Liver (tissue), 9 donors: Measurements from ENCODE around the gene TOR1A. TPM values are rescaled to one million over a fixed set of nuclear protein-coding genes. Genes with fewer than 3 reads are reported as not detected.

ENCODE experiments used
- DNase-seq: peaks from one replicate; pipeline ENCODE4 v3.0.0-alpha.2; 2017; ENCODE audit warnings: low spot score
- H3K27ac ChIP-seq, 2 donors: one replicate each; pipeline ENCODE4 v1.7.0; 2013; ENCODE audit warnings: inconsistent platforms in 2 of 2, low read length in 2 of 2, control low read depth in 1 of 2, low read depth in 1 of 2, mild to moderate bottlenecking in 1 of 2
- H3K27me3 ChIP-seq, 4 donors: one replicate each; pipeline versions ENCODE4 v1.6.1 to v1.7.0; 2013; ENCODE audit warnings: low read length in 3 of 4, inconsistent platforms in 1 of 4, mild to moderate bottlenecking in 1 of 4, moderate library complexity in 1 of 4; ENCODE audit not compliant: control insufficient read depth in 4 of 4, insufficient read depth in 4 of 4
- H3K36me3 ChIP-seq, 4 donors: one replicate each; pipeline versions ENCODE4 v1.6.1 to v1.7.0; 2013; ENCODE audit warnings: low read length in 3 of 4, mild to moderate bottlenecking in 3 of 4, low read depth in 1 of 4, moderate library complexity in 1 of 4; ENCODE audit not compliant: control insufficient read depth in 4 of 4, insufficient read depth in 3 of 4
- H3K4me1 ChIP-seq, 4 donors: one replicate each; pipeline versions ENCODE4 v1.6.1 to v1.7.0; 2013; ENCODE audit warnings: low read length in 3 of 4, mild to moderate bottlenecking in 3 of 4, moderate library complexity in 1 of 4; ENCODE audit not compliant: control insufficient read depth in 4 of 4, insufficient read depth in 4 of 4
- H3K4me3 ChIP-seq, 3 donors: one replicate each; pipeline versions ENCODE4 v1.6.1 to v1.7.0; 2013; ENCODE audit warnings: low read length in 3 of 3, control low read depth in 1 of 3, low read depth in 1 of 3, mild to moderate bottlenecking in 1 of 3
- H3K9ac ChIP-seq, 2 donors: one replicate each; pipeline ENCODE4 v1.7.0; 2013; ENCODE audit warnings: low read length in 2 of 2, mild to moderate bottlenecking in 2 of 2, moderate library complexity in 2 of 2, control low read depth in 1 of 2, low read depth in 1 of 2
- H3K9me3 ChIP-seq, 4 donors: one replicate each; pipeline versions ENCODE4 v1.6.1 to v1.7.0; 2013; ENCODE audit warnings: low read length in 3 of 4; ENCODE audit not compliant: control insufficient read depth in 4 of 4
- ATF3 ChIP-seq: IDR thresholded peaks from 2 replicates; pipeline ENCODE4 v1.6.1; 2016; ENCODE audit warnings: antibody characterized with exemption
- CTCF ChIP-seq: fragments of 150-350 bp; IDR thresholded peaks from 2 replicates; pipeline ENCODE4 v1.5.1; 2017; ENCODE audit warnings: improper control_type of control experiment, low read depth, low read length; ENCODE audit not compliant: missing input control
- EGR1 ChIP-seq, 2 donors: IDR thresholded peaks; 2 replicates each; pipeline ENCODE4 v1.6.1; 2016 to 2018; ENCODE audit warnings: antibody characterized with exemption in 2 of 2, low read depth in 2 of 2
- FOXA1 ChIP-seq: IDR thresholded peaks from 2 replicates; pipeline ENCODE4 v1.6.1; 2016; ENCODE audit warnings: antibody characterized with exemption
- FOXA2 ChIP-seq: IDR thresholded peaks from 2 replicates; pipeline ENCODE4 v1.6.1; 2016; ENCODE audit warnings: antibody characterized with exemption
- HNF4A ChIP-seq, 2 donors: conservative IDR thresholded peaks; 2 replicates each; pipeline ENCODE4 v1.6.1; 2016; ENCODE audit warnings: antibody characterized with exemption in 2 of 2, mild to moderate bottlenecking in 2 of 2
- HNF4G ChIP-seq: IDR thresholded peaks from 2 replicates; pipeline ENCODE4 v1.6.1; 2016; ENCODE audit warnings: antibody characterized with exemption
- JUND ChIP-seq, 2 donors: IDR thresholded peaks; 2 replicates each; pipeline ENCODE4 v1.6.1; 2016; ENCODE audit warnings: antibody characterized with exemption in 2 of 2
- NR2F2 ChIP-seq: IDR thresholded peaks from 2 replicates; pipeline ENCODE4 v1.6.1; 2016; ENCODE audit warnings: antibody characterized with exemption
- RAD21 ChIP-seq, 2 donors: IDR thresholded peaks; 2 replicates each; pipeline ENCODE4 v1.6.1; 2016; ENCODE audit warnings: antibody characterized with exemption in 2 of 2, mild to moderate bottlenecking in 2 of 2
- RXRA ChIP-seq, 2 donors: IDR thresholded peaks; 2 replicates each; pipeline ENCODE4 v1.6.1; 2017 to 2018; ENCODE audit warnings: antibody characterized with exemption in 2 of 2, mild to moderate bottlenecking in 1 of 2
- SP1 ChIP-seq: IDR thresholded peaks from 2 replicates; pipeline ENCODE4 v1.6.1; 2018; ENCODE audit warnings: antibody characterized with exemption, mild to moderate bottlenecking
- TAF1 ChIP-seq: conservative IDR thresholded peaks from 2 replicates; pipeline ENCODE4 v1.6.1; 2016; ENCODE audit warnings: antibody characterized with exemption, mild to moderate bottlenecking
- WGBS: extraction: QIAGEN DNeasy Blood & Tissue Kit; methylation state at CpG from one replicate; pipeline ENCODE4 v1.1.7; 2013; 5-methylcytosine and 5-hydroxymethylcytosine counted together
- polyA plus RNA-seq, 2 donors: library from polyadenylated mRNA; stranded (reverse) in 1 of 2; unstranded in 1 of 2; fragments of 200-250 nt in 1 of 2; fragments of >200 nt in 1 of 2; fragmentation: Nextera tagmentation in 1 of 2; extraction: Ambion mirVana in 1 of 2; gene quantifications; one replicate each; pipeline versions ENCODE4 v1.2.1 to v1.2.3, GENCODE V29; 2013 to 2015
- total RNA-seq, 2 donors: library from RNA; depleted of rRNA; stranded (reverse); fragments of >200 nt; gene quantifications; one replicate each; pipeline ENCODE4 v1.2.3, GENCODE V29; 2014
- TF ChIP-seq, protein P1 (sequence below): IDR thresholded peaks from 2 replicates; pipeline ENCODE4 v1.6.1; 2016; ENCODE audit warnings: antibody characterized with exemption, mild to moderate bottlenecking
- TF ChIP-seq, protein P2 (sequence below): IDR thresholded peaks from 2 replicates; pipeline ENCODE4 v1.6.1; 2016; ENCODE audit warnings: antibody characterized with exemption
- donor health status: healthy.
- donor health status: healthy.
- donor health status: healthy.
- donor health status: healthy.
- donor health status: healthy.

TOR1A gene
- total and polyA plus RNA-seq, 4 donors, result 18.3 to 34.0 (median 29.8) TPM

DNA sequence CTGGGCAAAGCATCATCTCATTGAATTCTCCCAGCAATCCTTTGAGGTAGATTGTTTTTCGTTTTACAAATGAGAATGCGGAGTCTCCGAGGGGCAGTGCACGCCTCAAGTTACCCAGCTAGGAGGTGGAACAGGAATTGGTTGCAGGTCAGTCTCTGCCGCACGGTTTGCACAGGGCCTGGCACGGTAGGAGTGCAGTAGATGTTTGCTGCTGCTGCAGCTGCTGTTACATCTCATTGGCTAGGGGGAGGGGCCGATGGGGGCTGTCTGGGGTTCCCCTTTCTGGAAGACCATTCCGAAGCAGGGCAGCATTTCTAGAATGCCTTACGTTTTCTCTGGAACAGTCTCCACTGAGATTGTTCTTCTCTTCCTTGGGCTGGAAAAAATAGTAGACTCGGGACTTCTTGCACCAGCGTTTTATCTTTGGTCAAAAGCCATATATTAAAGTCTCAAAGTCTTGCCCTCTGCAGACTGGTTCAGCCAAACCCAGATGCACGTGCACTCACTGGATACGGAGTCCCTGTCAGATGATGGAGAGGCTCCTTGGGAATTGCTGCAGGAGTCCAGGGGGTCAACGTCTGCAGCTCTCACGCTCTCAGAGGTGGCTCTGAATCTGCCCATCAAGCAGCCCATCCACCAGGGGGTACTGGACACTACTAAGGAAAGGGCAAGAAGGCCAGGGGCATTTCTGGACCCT lies 12.5 kb upstream of the TOR1A start:
- Histone ChIP-seq H3K9ac (peak overlapping the region; percentile 76 to 84), H3K27ac (no peak overlapping the region), H3K27me3 (no peaks in the 10 kb centered on the region), H3K9me3 (no peaks in the 10 kb centered on the region), H3K4me1 (peaks cover 0 to 24% (median 19%) of the 10 kb centered on the region in 4 donors), H3K36me3 (peaks cover 1 to 12% (median 12%) of the 10 kb centered on the region in 4 donors), H3K4me3 (peak overlapping the region; percentile 56 to 94 (median 86))
- no peak for DNase-seq
- no peak for TF ChIP-seq FOXA1
- TF ChIP-seq ATF3, result no peak
- no peak for TF ChIP-seq HNF4G
- no peak for TF ChIP-seq EGR1 (IDR thresholded peaks at IDR 0.05; ENCODE audit: low read depth in 2 of 2)
- no peak for TF ChIP-seq FOXA2
- TF ChIP-seq TAF1, result no peak
- no peak for TF ChIP-seq JUND (IDR thresholded peaks at IDR 0.05)
- TF ChIP-seq HNF4A (conservative IDR thresholded peaks at IDR 0.05), result no peak
- TF ChIP-seq NR2F2, result no peak
- TF ChIP-seq CTCF, result no peak
- TF ChIP-seq, protein P1, sequence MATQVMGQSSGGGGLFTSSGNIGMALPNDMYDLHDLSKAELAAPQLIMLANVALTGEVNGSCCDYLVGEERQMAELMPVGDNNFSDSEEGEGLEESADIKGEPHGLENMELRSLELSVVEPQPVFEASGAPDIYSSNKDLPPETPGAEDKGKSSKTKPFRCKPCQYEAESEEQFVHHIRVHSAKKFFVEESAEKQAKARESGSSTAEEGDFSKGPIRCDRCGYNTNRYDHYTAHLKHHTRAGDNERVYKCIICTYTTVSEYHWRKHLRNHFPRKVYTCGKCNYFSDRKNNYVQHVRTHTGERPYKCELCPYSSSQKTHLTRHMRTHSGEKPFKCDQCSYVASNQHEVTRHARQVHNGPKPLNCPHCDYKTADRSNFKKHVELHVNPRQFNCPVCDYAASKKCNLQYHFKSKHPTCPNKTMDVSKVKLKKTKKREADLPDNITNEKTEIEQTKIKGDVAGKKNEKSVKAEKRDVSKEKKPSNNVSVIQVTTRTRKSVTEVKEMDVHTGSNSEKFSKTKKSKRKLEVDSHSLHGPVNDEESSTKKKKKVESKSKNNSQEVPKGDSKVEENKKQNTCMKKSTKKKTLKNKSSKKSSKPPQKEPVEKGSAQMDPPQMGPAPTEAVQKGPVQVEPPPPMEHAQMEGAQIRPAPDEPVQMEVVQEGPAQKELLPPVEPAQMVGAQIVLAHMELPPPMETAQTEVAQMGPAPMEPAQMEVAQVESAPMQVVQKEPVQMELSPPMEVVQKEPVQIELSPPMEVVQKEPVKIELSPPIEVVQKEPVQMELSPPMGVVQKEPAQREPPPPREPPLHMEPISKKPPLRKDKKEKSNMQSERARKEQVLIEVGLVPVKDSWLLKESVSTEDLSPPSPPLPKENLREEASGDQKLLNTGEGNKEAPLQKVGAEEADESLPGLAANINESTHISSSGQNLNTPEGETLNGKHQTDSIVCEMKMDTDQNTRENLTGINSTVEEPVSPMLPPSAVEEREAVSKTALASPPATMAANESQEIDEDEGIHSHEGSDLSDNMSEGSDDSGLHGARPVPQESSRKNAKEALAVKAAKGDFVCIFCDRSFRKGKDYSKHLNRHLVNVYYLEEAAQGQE, result no peak
- 64% methylated on average over 16 of the region's 16 CpGs for WGBS

DNA sequence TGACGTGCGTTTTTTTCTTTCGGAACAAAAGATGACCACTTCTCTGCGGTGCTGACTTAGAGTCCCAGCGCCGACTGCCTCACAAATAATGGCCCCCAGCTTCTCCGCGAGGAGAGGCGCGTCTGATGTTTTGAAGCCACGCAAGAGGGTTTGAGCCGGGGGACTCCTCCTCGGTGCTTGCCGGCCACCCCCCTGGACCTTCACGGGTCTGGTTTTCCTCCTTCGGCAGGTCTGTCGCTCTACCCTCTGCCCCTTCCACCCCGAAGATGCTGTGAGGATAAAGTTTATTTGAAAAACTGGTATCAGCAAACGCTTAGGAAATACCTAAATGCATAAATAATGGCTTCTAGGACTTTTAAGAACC lies 11.9 kb upstream of the TOR1A start:
- 1% methylated on average over 19 of the region's 19 CpGs for WGBS
- Histone ChIP-seq H3K9ac (peak overlapping the region; percentile 76 to 84), H3K27me3 (no peaks in the 10 kb centered on the region), H3K9me3 (no peaks in the 10 kb centered on the region), H3K4me1 (peaks cover 0 to 24% (median 19%) of the 10 kb centered on the region in 4 donors), H3K4me3 (peak overlapping the region; percentile 56 to 94 (median 86)), H3K36me3 (peaks cover 3 to 17% (median 16%) of the 10 kb centered on the region in 4 donors), H3K27ac (peak overlapping the region in 1 of 2 donors; percentile 49)
- DNase-seq, result no peak
- no peak for TF ChIP-seq RAD21 (IDR thresholded peaks at IDR 0.05)
- TF ChIP-seq, protein P2, sequence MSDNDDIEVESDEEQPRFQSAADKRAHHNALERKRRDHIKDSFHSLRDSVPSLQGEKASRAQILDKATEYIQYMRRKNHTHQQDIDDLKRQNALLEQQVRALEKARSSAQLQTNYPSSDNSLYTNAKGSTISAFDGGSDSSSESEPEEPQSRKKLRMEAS, result no peak
- TF ChIP-seq, protein P1, result no peak
- no peak for TF ChIP-seq FOXA1
- no peak for TF ChIP-seq HNF4G
- no peak for TF ChIP-seq JUND (IDR thresholded peaks at IDR 0.05)
- no peak for TF ChIP-seq RXRA (IDR thresholded peaks at IDR 0.05)
- TF ChIP-seq SP1, result no peak
- no peak for TF ChIP-seq TAF1
